Bronchial epithelial cell (primary cell): Measurements from ENCODE around the gene MYLK2. TPM values are rescaled to one million over a fixed set of nuclear protein-coding genes. Genes with fewer than 3 reads are reported as not detected.

Experiments used
- DNase-seq: peaks from one replicate; pipeline ENCODE4 v3.0.0-alpha.2; 2010; ENCODE audit warnings: low read depth
- FAIRE-seq: peaks from 2 replicates; lab custom pipeline; 2011; peaks lifted over from hg19 to GRCh38; lab: Jason Lieb, UNC
- H3K27me3 ChIP-seq: 2 replicates; pipeline ENCODE4 v1.5.1; 2011; ENCODE audit warnings: low read length; ENCODE audit not compliant: control insufficient read depth, insufficient read depth
- H3K36me3 ChIP-seq: 2 replicates; pipeline ENCODE4 v1.5.1; 2011; ENCODE audit warnings: low read length; ENCODE audit not compliant: control insufficient read depth, insufficient read depth
- H3K4me3 ChIP-seq: 2 replicates; pipeline ENCODE4 v1.5.1; 2011; ENCODE audit warnings: mild to moderate bottlenecking, low read depth, low read length, control low read depth
- CTCF ChIP-seq: IDR thresholded peaks from 2 replicates; pipeline ENCODE4 v1.5.1; 2011; ENCODE audit warnings: mild to moderate bottlenecking, moderate library complexity, low read length, control low read depth, inconsistent platforms; ENCODE audit not compliant: insufficient read depth, severe bottlenecking
- total RNA-seq: library from RNA; depleted of rRNA; stranded (reverse); fragments of >200 nt; gene quantifications from 2 replicates; pipeline ENCODE4 v1.2.1, GENCODE V29; 2014

The MYLK2 gene
- total RNA-seq, 1 donor from 2014 or later: not detected

GRCh38 chr20:31838646-31839292 lies 19.6 kb downstream of the MYLK2 start:
- no peak for TF ChIP-seq CTCF
- Histone ChIP-seq H3K27me3 (peaks cover 5% of the 10 kb centered on the region), H3K4me3 (no peak overlapping the region), H3K36me3 (no peaks in the 10 kb centered on the region)
- DNase-seq (no peak), FAIRE-seq (no peak)

- Histone ChIP-seq H3K4me3 (no peak overlapping the region), H3K27me3 (peaks cover 5% of the 10 kb centered on the region), H3K36me3 (no peaks in the 10 kb centered on the region)
- no peak for TF ChIP-seq CTCF
- DNase-seq: no peak
- no peak for FAIRE-seq
Observed at GRCh38 chr20:31839782-31840487, 20.8 kb downstream of the MYLK2 start.

GRCh38 chr20:31840906-31841816 lies 22.0 kb downstream of the MYLK2 start:
- DNase-seq: no peak
- Histone ChIP-seq H3K4me3 (no peak overlapping the region), H3K36me3 (no peaks in the 10 kb centered on the region), H3K27me3 (peaks cover 5% of the 10 kb centered on the region)
- TF ChIP-seq CTCF: no peak
- FAIRE-seq: no peak

GRCh38 chr20:31841928-31842327 lies 22.8 kb downstream of the MYLK2 start:
- H3K4me3 ChIP-seq: no peak overlapping the region
- peaks cover 5% of the 10 kb centered on the region for H3K27me3 ChIP-seq
- TF ChIP-seq CTCF: no peak
- FAIRE-seq: no peak
- H3K36me3 ChIP-seq: no peaks in the 10 kb centered on the region
- no peak for DNase-seq

- Histone ChIP-seq H3K36me3 (no peaks in the 10 kb centered on the region), H3K4me3 (no peak overlapping the region), H3K27me3 (peaks cover 5% of the 10 kb centered on the region)
- TF ChIP-seq CTCF: no peak
- no peak for DNase-seq
- FAIRE-seq: no peak
Observed at GRCh38 chr20:31842471-31843157, 23.5 kb downstream of the MYLK2 start.
